Measurements from ENCODE around the gene BCL2L12. TPM values are rescaled to one million over a fixed set of nuclear protein-coding genes. Genes with fewer than 3 reads are reported as not detected.
A peak's percentile ranks its signal among the peaks of the same experiment; 100 is the strongest.

Gene BCL2L12
- total and polyA plus RNA-seq, 2 of the 13 experiments (the other 11 are each of a cell fraction or from before 2014, with no cell fraction given): 26.8 to 40.8 TPM

DNA sequence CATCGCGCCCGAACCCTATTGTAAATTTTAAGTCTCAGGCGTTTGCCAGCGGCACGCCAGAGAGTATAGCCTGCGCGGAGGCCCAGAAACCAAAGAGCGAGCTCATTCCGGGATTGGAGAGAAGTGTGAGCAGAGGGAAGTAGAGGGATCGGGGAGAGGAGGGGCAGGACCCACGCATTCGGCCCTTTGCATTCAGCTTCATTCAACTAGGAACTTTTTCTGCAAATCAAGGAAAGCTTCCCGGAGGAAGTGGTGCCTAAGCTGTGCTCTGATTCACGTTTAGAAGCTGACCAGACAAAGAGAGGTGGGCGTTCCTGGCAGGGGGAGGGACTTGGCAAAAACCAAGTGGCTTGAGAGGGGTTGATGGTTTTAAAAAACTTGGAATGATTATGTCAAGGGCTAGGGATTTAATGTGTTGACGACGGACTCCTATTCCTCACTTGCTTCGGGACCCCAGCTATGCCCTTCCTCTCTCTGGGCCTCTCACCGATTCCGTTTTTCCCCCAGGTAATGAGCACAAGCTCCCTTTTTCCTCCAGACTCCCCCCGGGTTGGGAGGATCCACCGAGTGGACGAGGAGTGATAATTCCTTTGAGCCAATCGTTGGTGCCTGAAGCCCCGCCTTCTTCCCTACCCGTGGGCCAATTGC lies 10.5 kb downstream of the BCL2L12 start (continued):
- TF ChIP-seq, protein P1, sequence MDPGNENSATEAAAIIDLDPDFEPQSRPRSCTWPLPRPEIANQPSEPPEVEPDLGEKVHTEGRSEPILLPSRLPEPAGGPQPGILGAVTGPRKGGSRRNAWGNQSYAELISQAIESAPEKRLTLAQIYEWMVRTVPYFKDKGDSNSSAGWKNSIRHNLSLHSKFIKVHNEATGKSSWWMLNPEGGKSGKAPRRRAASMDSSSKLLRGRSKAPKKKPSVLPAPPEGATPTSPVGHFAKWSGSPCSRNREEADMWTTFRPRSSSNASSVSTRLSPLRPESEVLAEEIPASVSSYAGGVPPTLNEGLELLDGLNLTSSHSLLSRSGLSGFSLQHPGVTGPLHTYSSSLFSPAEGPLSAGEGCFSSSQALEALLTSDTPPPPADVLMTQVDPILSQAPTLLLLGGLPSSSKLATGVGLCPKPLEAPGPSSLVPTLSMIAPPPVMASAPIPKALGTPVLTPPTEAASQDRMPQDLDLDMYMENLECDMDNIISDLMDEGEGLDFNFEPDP (CRISPR knock-in tag; conservative IDR thresholded peaks at IDR 0.05): no peak
- TF ChIP-seq SYNCRIP (IDR thresholded peaks at IDR 0.05; ENCODE audit: insufficient read depth, low read depth, low read length): no peak
- no peak for TF ChIP-seq ZNF180 (CRISPR knock-in tag; IDR thresholded peaks at IDR 0.05; ENCODE audit: borderline replicate concordance, low read depth)
- no peak for TF ChIP-seq ZNF660 (CRISPR knock-in tag; IDR thresholded peaks at IDR 0.05; ENCODE audit: borderline replicate concordance, low read depth)
- TF ChIP-seq, protein P2, sequence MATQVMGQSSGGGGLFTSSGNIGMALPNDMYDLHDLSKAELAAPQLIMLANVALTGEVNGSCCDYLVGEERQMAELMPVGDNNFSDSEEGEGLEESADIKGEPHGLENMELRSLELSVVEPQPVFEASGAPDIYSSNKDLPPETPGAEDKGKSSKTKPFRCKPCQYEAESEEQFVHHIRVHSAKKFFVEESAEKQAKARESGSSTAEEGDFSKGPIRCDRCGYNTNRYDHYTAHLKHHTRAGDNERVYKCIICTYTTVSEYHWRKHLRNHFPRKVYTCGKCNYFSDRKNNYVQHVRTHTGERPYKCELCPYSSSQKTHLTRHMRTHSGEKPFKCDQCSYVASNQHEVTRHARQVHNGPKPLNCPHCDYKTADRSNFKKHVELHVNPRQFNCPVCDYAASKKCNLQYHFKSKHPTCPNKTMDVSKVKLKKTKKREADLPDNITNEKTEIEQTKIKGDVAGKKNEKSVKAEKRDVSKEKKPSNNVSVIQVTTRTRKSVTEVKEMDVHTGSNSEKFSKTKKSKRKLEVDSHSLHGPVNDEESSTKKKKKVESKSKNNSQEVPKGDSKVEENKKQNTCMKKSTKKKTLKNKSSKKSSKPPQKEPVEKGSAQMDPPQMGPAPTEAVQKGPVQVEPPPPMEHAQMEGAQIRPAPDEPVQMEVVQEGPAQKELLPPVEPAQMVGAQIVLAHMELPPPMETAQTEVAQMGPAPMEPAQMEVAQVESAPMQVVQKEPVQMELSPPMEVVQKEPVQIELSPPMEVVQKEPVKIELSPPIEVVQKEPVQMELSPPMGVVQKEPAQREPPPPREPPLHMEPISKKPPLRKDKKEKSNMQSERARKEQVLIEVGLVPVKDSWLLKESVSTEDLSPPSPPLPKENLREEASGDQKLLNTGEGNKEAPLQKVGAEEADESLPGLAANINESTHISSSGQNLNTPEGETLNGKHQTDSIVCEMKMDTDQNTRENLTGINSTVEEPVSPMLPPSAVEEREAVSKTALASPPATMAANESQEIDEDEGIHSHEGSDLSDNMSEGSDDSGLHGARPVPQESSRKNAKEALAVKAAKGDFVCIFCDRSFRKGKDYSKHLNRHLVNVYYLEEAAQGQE (IDR thresholded peaks at IDR 0.05; ENCODE audit: borderline replicate concordance in 1 of 2, low read depth in 1 of 2, low read length in 2 of 2): 0 out of 4 replicates have a peak, but pooled peaks of 1 of the 2 experiments have one; percentile 32
- no peak for TF ChIP-seq TFAP4 (IDR thresholded peaks at IDR 0.05; ENCODE audit: borderline replicate concordance, low read depth)
- no peak for TF ChIP-seq KDM4B (CRISPR knock-in tag; IDR thresholded peaks at IDR 0.05)
- TF ChIP-seq MZF1 (CRISPR knock-in tag; IDR thresholded peaks at IDR 0.05; ENCODE audit: borderline replicate concordance): no peak
- no peak for TF ChIP-seq MTA3 (CRISPR knock-in tag; IDR thresholded peaks at IDR 0.05)
- TF ChIP-seq ZIK1 (CRISPR knock-in tag; IDR thresholded peaks at IDR 0.05; ENCODE audit: borderline replicate concordance, low read depth): no peak
- TF ChIP-seq ATF1 (CRISPR knock-in tag; IDR thresholded peaks at IDR 0.05): no peak
- no peak for TF ChIP-seq ASH2L (IDR thresholded peaks at IDR 0.05; ENCODE audit: insufficient read length, low read depth, low read length)
- TF ChIP-seq KMT2A (CRISPR knock-in tag; IDR thresholded peaks at IDR 0.05): no peak
- no peak for TF ChIP-seq EED (CRISPR knock-in tag; IDR thresholded peaks at IDR 0.05)
- no peak for TF ChIP-seq ZFP62 (CRISPR knock-in tag; IDR thresholded peaks at IDR 0.05)
- TF ChIP-seq FOSL2 (CRISPR knock-in tag; IDR thresholded peaks at IDR 0.05): peak; percentile 64
- no peak for TF ChIP-seq NCOA1 (CRISPR knock-in tag; IDR thresholded peaks at IDR 0.05)
- TF ChIP-seq THRA (CRISPR knock-in tag; IDR thresholded peaks at IDR 0.05; ENCODE audit: borderline replicate concordance): no peak
- no peak for TF ChIP-seq CREB1 (IDR thresholded peaks at IDR 0.05)
- no peak for TF ChIP-seq CREB1 (CRISPR knock-in tag; IDR thresholded peaks at IDR 0.05)
- no peak for TF ChIP-seq JUND (CRISPR knock-in tag; IDR thresholded peaks at IDR 0.05)
- peak; percentile 85 for TF ChIP-seq KDM1A (CRISPR knock-in tag; IDR thresholded peaks at IDR 0.05)
- TF ChIP-seq ZBTB8A (CRISPR knock-in tag; IDR thresholded peaks at IDR 0.05; ENCODE audit: borderline replicate concordance, low read depth): no peak
- TF ChIP-seq MEF2D (CRISPR knock-in tag; IDR thresholded peaks at IDR 0.05): peak; percentile 47; the same call in 1 of the 2 replicates
- peak; percentile 99 for TF ChIP-seq FOXK2 (IDR thresholded peaks at IDR 0.05)

All from HepG2 (cell line).